SK-N-SH (cell line): Measurements from ENCODE around the gene RABGAP1L. TPM values are rescaled to one million over a fixed set of nuclear protein-coding genes. Genes with fewer than 3 reads are reported as not detected.
"Not testable (repeated sequence)": the region's sequence is repeated elsewhere in the genome, so short reads cannot be mapped to it uniquely, and the experiment has no call there.

Experiments
- CTCF ChIA-PET: fragments of 300-600, 350-600 bp; formaldehyde crosslinking; extraction: SDS; loops from one replicate; lab custom pipeline; 2021; lab: Yijun Ruan, JAX
- POLR2A ChIA-PET: fragments of 350-600 bp; sonication (Branson Sonifier 250); formaldehyde crosslinking; extraction: SDS; loops from one replicate; lab custom pipeline; 2020; ENCODE audit warnings: antibody characterized with exemption, inconsistent platforms; lab: Yijun Ruan, JAX
- DNase-seq: peaks from one replicate; pipeline ENCODE4 v3.0.0; 2012
- H2AFZ ChIP-seq: fragments of 200-600 bp; sonication (generic); 2 replicates; pipeline ENCODE4 v1.8.1; 2016; ENCODE audit warnings: antibody characterized with exemption, mild to moderate bottlenecking, low read depth
- H3F3A ChIP-seq: fragments of 200-600 bp; sonication (generic); replicated peaks from 2 replicates; pipeline ENCODE3; 2016; ENCODE audit warnings: antibody characterized with exemption, mild to moderate bottlenecking; ENCODE audit not compliant: insufficient read depth
- H3K27ac ChIP-seq, 2 experiments: fragments of 200-500 bp in 1 of 2; fragments of 200-600 bp in 1 of 2; sonication (Bioruptor generic) in 1 of 2; sonication (generic), shearing (Covaris generic) in 1 of 2; 2 replicates each; pipeline versions ENCODE4 v1.5.1 to v1.6.1; 2014 to 2016; ENCODE audit warnings: low read depth in 2 of 2, inconsistent platforms in 1 of 2, low read length in 1 of 2, mild to moderate bottlenecking in 1 of 2, mixed read lengths in 1 of 2
- H3K27me3 ChIP-seq: fragments of 200-600 bp; sonication (generic), shearing (Covaris generic); 2 replicates; pipeline ENCODE4 v1.6.1; 2016; ENCODE audit warnings: mixed run types; ENCODE audit not compliant: insufficient read depth
- H3K36me3 ChIP-seq, 2 experiments: fragments of 200-500 bp in 1 of 2; fragments of 200-600 bp in 1 of 2; sonication (Bioruptor generic) in 1 of 2; sonication (generic) in 1 of 2; replicated peaks in 1 of 2; 2 replicates each; pipeline versions ENCODE3 to v1.5.1; 2014 to 2016; ENCODE audit warnings: low read length in 1 of 2, mild to moderate bottlenecking in 1 of 2; ENCODE audit not compliant: insufficient read depth in 2 of 2, control insufficient read depth in 1 of 2
- H3K4me1 ChIP-seq, 2 experiments: fragments of 200-500 bp in 1 of 2; fragments of 200-600 bp in 1 of 2; sonication (Bioruptor generic) in 1 of 2; sonication (generic), shearing (Covaris generic) in 1 of 2; 2 replicates each; pipeline versions ENCODE4 v1.5.1 to v1.6.1; 2014 to 2016; ENCODE audit warnings: low read depth in 1 of 2, low read length in 1 of 2, mixed run types in 1 of 2; ENCODE audit not compliant: insufficient read depth in 2 of 2, control insufficient read depth in 1 of 2
- H3K4me2 ChIP-seq: fragments of 200-600 bp; sonication (generic), shearing (Covaris generic); 2 replicates; pipeline ENCODE4 v1.6.1; 2017; ENCODE audit warnings: mixed run types
- H3K4me3 ChIP-seq, 2 experiments: fragments of 200-500 bp in 1 of 2; fragments of 200-600 bp in 1 of 2; sonication (Bioruptor generic) in 1 of 2; sonication (generic), shearing (Covaris generic) in 1 of 2; 2 replicates each; pipeline versions ENCODE4 v1.5.1 to v1.8.1; 2014 to 2016; ENCODE audit warnings: low read depth in 2 of 2, inconsistent platforms in 1 of 2, low read length in 1 of 2, mild to moderate bottlenecking in 1 of 2, mixed read lengths in 1 of 2, moderate library complexity in 1 of 2
- H3K79me2 ChIP-seq: fragments of 200-600 bp; sonication (generic); 2 replicates; pipeline ENCODE4 v1.8.1; 2017; ENCODE audit warnings: mild to moderate bottlenecking; ENCODE audit not compliant: insufficient read depth
- H3K9ac ChIP-seq: fragments of 200-600 bp; sonication (generic); 2 replicates; pipeline ENCODE4 v1.6.1; 2017; ENCODE audit warnings: mixed run types
- H3K9me2 ChIP-seq: fragments of 200-600 bp; sonication (generic); 2 replicates; pipeline ENCODE4 v1.6.1; 2017; ENCODE audit warnings: mixed run types
- H3K9me3 ChIP-seq: fragments of 200-600 bp; sonication (generic); 2 replicates; pipeline ENCODE4 v1.6.1; 2017; ENCODE audit warnings: mixed run types, mild to moderate bottlenecking, moderate library complexity
- H4K20me1 ChIP-seq: fragments of 200-600 bp; sonication (generic); 2 replicates; pipeline ENCODE4 v1.6.1; 2017; ENCODE audit warnings: mild to moderate bottlenecking, mixed run types; ENCODE audit not compliant: insufficient read depth
- CTCF ChIP-seq: fragments of 200-600 bp; sonication (generic); IDR thresholded peaks from 2 replicates; pipeline ENCODE4 v1.6.1; 2017; ENCODE audit warnings: antibody characterized with exemption, mild to moderate bottlenecking, moderate library complexity
- EZH2phosphoT487 ChIP-seq: fragments of 200-600 bp; sonication (generic); IDR thresholded peaks from 2 replicates; pipeline ENCODE4 v1.6.1; 2017; ENCODE audit warnings: low read depth, mixed run types, mild to moderate bottlenecking, antibody characterized with exemption, moderate library complexity, borderline replicate concordance
- FOSL2 ChIP-seq: IDR thresholded peaks from 2 replicates; pipeline ENCODE4 v1.4.0; 2012; ENCODE audit warnings: low read depth, mild to moderate bottlenecking, moderate library complexity, borderline replicate concordance
- FOXJ3 ChIP-seq: sonication (generic); formaldehyde crosslinking; IDR thresholded peaks from 2 replicates; pipeline ENCODE4 v1.5.1; 2020; ENCODE audit warnings: mild to moderate bottlenecking, missing genetic modification reagents
- FOXM1 ChIP-seq: IDR thresholded peaks from 2 replicates; pipeline ENCODE4 v1.4.0; 2012; ENCODE audit warnings: low read depth, mild to moderate bottlenecking
- GABPA ChIP-seq: IDR thresholded peaks from 2 replicates; pipeline ENCODE4 v1.4.0; 2012; ENCODE audit warnings: low read depth, mild to moderate bottlenecking
- MXI1 ChIP-seq: IDR thresholded peaks from 2 replicates; pipeline ENCODE4 v1.6.1; 2012; ENCODE audit warnings: mild to moderate bottlenecking, low read depth, low read length, improper control_type of control experiment
- NFIC ChIP-seq: IDR thresholded peaks from 2 replicates; pipeline ENCODE4 v1.4.0; 2012; ENCODE audit warnings: borderline replicate concordance
- NRF1 ChIP-seq: IDR thresholded peaks from 2 replicates; pipeline ENCODE4 v1.6.1; 2012; ENCODE audit warnings: low read depth, mild to moderate bottlenecking, low read length
- POLR2AphosphoS5 ChIP-seq: IDR thresholded peaks from 2 replicates; pipeline ENCODE4 v1.6.1; 2012; ENCODE audit warnings: low read depth, low read length
- RCOR1 ChIP-seq: fragments of 150-350 bp; IDR thresholded peaks from 2 replicates; pipeline ENCODE4 v1.6.1; 2017; ENCODE audit warnings: antibody characterized with exemption, low read length
- RFX5 ChIP-seq: IDR thresholded peaks from 2 replicates; pipeline ENCODE4 v1.6.1; 2012; ENCODE audit warnings: mild to moderate bottlenecking, improper control_type of control experiment, low read length
- RXRA ChIP-seq: IDR thresholded peaks from 2 replicates; pipeline ENCODE4 v1.4.0; 2012; ENCODE audit warnings: low read depth, mild to moderate bottlenecking, borderline replicate concordance
- SMC3 ChIP-seq: IDR thresholded peaks from 2 replicates; pipeline ENCODE4 v1.6.1; 2012; ENCODE audit warnings: low read depth, low read length, improper control_type of control experiment
- TAF1 ChIP-seq: IDR thresholded peaks from 2 replicates; pipeline ENCODE4 v1.6.1; 2012; ENCODE audit warnings: low read depth, mild to moderate bottlenecking, low read length, moderate library complexity, borderline replicate concordance
- TCF12 ChIP-seq: IDR thresholded peaks from 2 replicates; pipeline ENCODE4 v1.4.0; 2012
- TEAD4 ChIP-seq: IDR thresholded peaks from 2 replicates; pipeline ENCODE4 v1.4.0; 2012; ENCODE audit warnings: mild to moderate bottlenecking, borderline replicate concordance; ENCODE audit not compliant: insufficient read depth
- WGBS: methylation state at CpG from one replicate; pipeline ENCODE4 v1.1.6; 2017; ENCODE audit warnings: low lambda C conversion rate; 5-methylcytosine and 5-hydroxymethylcytosine counted together
- polyA plus RNA-seq, 3 experiments: library from polyadenylated mRNA; depleted of rRNA; stranded (reverse); fragments of >200 nt; gene quantifications; 2 replicates each; pipeline ENCODE4 v1.2.3, GENCODE V29; 2012
- TF ChIP-seq, protein P1 (sequence below): IDR thresholded peaks from 2 replicates; pipeline ENCODE4; 2012
- TF ChIP-seq, protein P2 (sequence below): IDR thresholded peaks from 2 replicates; pipeline ENCODE4 v1.6.1; 2012; ENCODE audit warnings: mild to moderate bottlenecking, low read depth, low read length, moderate library complexity

The RABGAP1L gene
- polyA plus RNA-seq, 1 of the 3 experiments (the other 2 are of a cell fraction), result 7.2 TPM

DNA sequence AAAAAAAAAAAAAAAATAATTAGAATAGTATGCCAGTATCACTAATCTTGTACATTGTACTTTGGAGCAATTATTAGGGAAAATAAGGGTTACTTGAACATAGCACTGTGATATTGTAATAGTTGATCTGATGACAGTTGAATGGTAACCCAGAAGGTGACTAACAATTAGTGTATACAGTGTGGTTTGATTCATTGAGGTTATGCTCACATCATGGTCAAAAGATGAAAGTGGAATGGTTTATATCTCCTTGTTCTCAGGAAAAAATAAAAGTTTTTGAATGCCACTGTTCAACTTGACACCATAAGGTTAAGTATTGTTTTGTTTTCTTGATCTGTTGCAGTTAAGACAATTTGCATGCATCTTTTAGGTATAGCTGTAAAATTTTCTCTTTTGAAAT is 375.5 kb downstream of the RABGAP1L start:
- CTCF ChIA-PET, result interaction anchor here (0.6 kb wide), 1 partner anchor 221 kb away, joined by 3 read pairs; no protein-coding TSS in a partner anchor
- Histone ChIP-seq H3K27me3 (no peaks in the 10 kb centered on the region), H3K4me2 (no peak overlapping the region), H3K9ac (no peak overlapping the region), H4K20me1 (no peaks in the 10 kb centered on the region), H2AFZ (no peak overlapping the region), H3K9me2 (no peaks in the 10 kb centered on the region), H3K4me1 (no peaks in the 10 kb centered on the region), H3K27ac (no peak overlapping the region), H3K9me3 (no peaks in the 10 kb centered on the region), H3K79me2 (no peaks in the 10 kb centered on the region), H3K4me3 (no peak overlapping the region), H3K36me3 (no peaks in the 10 kb centered on the region), H3F3A (no peaks in the 10 kb centered on the region)
- TF ChIP-seq TCF12 (no peak), POLR2AphosphoS5 (no peak), EZH2phosphoT487 (no peak), MXI1 (no peak), NRF1 (no peak), NFIC (no peak), RFX5 (no peak)
- no peak for DNase-seq
- POLR2A ChIA-PET, result no interaction called here

- no peaks in the 10 kb centered on the region for H3F3A ChIP-seq
- 67% methylated on average over 2 of the region's 2 CpGs for WGBS
- no peak overlapping the region for H3K9ac ChIP-seq
- no peaks in the 10 kb centered on the region for H3K36me3 ChIP-seq
- no peak overlapping the region for H2AFZ ChIP-seq
- no peaks in the 10 kb centered on the region for H3K79me2 ChIP-seq
- no peak for DNase-seq
- H3K9me3 ChIP-seq, result no peaks in the 10 kb centered on the region
- no peaks in the 10 kb centered on the region for H4K20me1 ChIP-seq
- no peak for TF ChIP-seq GABPA
- no peak for TF ChIP-seq RXRA
- no peak for TF ChIP-seq FOXM1
- no peak for TF ChIP-seq TEAD4
- TF ChIP-seq, protein P1, sequence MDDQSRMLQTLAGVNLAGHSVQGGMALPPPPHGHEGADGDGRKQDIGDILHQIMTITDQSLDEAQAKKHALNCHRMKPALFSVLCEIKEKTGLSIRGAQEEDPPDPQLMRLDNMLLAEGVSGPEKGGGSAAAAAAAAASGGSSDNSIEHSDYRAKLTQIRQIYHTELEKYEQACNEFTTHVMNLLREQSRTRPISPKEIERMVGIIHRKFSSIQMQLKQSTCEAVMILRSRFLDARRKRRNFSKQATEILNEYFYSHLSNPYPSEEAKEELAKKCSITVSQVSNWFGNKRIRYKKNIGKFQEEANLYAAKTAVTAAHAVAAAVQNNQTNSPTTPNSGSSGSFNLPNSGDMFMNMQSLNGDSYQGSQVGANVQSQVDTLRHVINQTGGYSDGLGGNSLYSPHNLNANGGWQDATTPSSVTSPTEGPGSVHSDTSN, result no peak
- TF ChIP-seq SMC3, result no peak
- TF ChIP-seq CTCF, result no peak
- no peak for TF ChIP-seq TAF1
- no peak for TF ChIP-seq EZH2phosphoT487
- no peak for TF ChIP-seq NFIC
- TF ChIP-seq RCOR1, result no peak
- no peak for TF ChIP-seq TCF12
- no peak for TF ChIP-seq FOXJ3 (CRISPR knock-in tag)
- TF ChIP-seq, protein P2, sequence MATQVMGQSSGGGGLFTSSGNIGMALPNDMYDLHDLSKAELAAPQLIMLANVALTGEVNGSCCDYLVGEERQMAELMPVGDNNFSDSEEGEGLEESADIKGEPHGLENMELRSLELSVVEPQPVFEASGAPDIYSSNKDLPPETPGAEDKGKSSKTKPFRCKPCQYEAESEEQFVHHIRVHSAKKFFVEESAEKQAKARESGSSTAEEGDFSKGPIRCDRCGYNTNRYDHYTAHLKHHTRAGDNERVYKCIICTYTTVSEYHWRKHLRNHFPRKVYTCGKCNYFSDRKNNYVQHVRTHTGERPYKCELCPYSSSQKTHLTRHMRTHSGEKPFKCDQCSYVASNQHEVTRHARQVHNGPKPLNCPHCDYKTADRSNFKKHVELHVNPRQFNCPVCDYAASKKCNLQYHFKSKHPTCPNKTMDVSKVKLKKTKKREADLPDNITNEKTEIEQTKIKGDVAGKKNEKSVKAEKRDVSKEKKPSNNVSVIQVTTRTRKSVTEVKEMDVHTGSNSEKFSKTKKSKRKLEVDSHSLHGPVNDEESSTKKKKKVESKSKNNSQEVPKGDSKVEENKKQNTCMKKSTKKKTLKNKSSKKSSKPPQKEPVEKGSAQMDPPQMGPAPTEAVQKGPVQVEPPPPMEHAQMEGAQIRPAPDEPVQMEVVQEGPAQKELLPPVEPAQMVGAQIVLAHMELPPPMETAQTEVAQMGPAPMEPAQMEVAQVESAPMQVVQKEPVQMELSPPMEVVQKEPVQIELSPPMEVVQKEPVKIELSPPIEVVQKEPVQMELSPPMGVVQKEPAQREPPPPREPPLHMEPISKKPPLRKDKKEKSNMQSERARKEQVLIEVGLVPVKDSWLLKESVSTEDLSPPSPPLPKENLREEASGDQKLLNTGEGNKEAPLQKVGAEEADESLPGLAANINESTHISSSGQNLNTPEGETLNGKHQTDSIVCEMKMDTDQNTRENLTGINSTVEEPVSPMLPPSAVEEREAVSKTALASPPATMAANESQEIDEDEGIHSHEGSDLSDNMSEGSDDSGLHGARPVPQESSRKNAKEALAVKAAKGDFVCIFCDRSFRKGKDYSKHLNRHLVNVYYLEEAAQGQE, result no peak
- no peak for TF ChIP-seq RFX5
- no peak for TF ChIP-seq FOSL2
- TF ChIP-seq, all 33 proteins: peak for 0
- H3K4me3 ChIP-seq, result no peak overlapping the region
- no peaks in the 10 kb centered on the region for H3K27me3 ChIP-seq
- H3K27ac ChIP-seq, result no peak overlapping the region
- H3K9me2 ChIP-seq, result no peaks in the 10 kb centered on the region
- POLR2A ChIA-PET, result no interaction called here
- no peaks in the 10 kb centered on the region for H3K4me1 ChIP-seq
- no peak overlapping the region for H3K4me2 ChIP-seq
- CTCF ChIA-PET, result no interaction called here
Observed at GRCh38 chr1:174535207-174535606, 375.9 kb downstream of the RABGAP1L start.

DNA sequence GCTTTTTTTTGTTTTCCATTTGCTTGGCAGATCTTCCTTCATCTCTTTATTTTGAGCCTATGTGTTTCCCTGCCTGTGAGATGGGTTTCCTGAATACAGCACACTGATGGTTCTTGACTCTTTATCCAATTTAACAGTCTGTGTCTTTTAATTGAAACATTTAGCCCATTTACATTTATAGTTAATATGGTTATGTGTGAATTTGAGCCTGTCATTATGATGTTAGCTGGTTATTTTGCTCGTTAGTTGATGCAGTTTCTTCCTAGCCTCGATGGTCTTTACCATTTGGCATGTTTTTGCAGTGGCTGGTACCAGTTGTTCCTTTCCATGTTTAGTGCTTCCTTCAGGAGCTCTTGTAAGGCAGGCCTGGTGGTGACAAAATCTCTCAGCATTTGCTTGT is 384.1 kb downstream of the RABGAP1L start:
- H3K4me1 ChIP-seq, H2AFZ ChIP-seq, DNase-seq, H3K79me2 ChIP-seq, H3K9me3 ChIP-seq, H3K36me3 ChIP-seq, H3K9ac ChIP-seq, H4K20me1 ChIP-seq, H3K27ac ChIP-seq, H3F3A ChIP-seq, H3K4me3 ChIP-seq, H3K4me2 ChIP-seq, POLR2A ChIA-PET, CTCF ChIA-PET, H3K9me2 ChIP-seq, H3K27me3 ChIP-seq: not testable (repeated sequence)
- 9% methylated on average over 2 of the region's 2 CpGs for WGBS
